ENCODE data around the gene TNPO1. TPM values are rescaled to one million over a fixed set of nuclear protein-coding genes. Genes with fewer than 3 reads are reported as not detected.

Gene TNPO1
- total and polyA plus RNA-seq, 8 donors = 7.5 to 531 (median 94.8) TPM

DNA sequence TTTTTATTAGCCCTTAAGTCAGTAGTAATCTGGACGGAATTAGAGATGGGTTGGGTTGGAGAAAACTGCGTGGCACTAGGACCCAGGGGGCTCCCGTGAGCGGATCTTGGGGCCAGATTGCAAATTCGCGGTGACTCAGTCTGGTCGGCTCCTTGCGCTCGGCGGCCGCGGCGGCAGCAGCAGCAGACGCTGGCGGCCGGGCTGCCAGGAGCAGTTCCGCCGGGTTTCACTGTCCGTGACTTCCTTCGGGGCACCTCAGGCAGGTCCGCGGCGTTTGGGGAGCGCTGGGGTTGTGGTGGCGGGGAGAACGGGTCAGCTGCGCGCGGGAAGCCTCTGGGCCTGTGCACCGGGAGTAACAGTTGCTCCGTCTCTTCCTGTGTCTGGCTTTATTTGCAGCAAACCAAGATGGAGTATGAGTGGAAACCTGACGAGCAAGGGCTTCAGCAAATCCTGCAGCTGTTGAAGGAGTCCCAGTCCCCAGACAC is 31.6 kb downstream of the TNPO1 start:
- 0 to 1% (median 0%) methylated on average over 13 to 32 of the region's 32 CpGs for WGBS, 5 donors
- Histone ChIP-seq H3K36me3 (peaks cover 0 to 6% (median 2%) of the 10 kb centered on the region in 4 donors), H3K9me3 (no peaks in the 10 kb centered on the region), H3K4me1 (peaks cover 32 to 87% (median 65%) of the 10 kb centered on the region in 4 donors), H3K27me3 (no peaks in the 10 kb centered on the region), H3K4me3 (peak overlapping the region; percentile 58 to 94 (median 84)), H3K27ac (peak overlapping the region; percentile 82 to 99 (median 94))
- peak; percentile 88 to 98 (median 96) for TF ChIP-seq POLR2AphosphoS5 (IDR thresholded peaks at IDR 0.05)
- TF ChIP-seq POLR2A (IDR thresholded peaks at IDR 0.05) = peak in 2 of 4 donors; percentile 37 to 83
- TF ChIP-seq, protein P1, sequence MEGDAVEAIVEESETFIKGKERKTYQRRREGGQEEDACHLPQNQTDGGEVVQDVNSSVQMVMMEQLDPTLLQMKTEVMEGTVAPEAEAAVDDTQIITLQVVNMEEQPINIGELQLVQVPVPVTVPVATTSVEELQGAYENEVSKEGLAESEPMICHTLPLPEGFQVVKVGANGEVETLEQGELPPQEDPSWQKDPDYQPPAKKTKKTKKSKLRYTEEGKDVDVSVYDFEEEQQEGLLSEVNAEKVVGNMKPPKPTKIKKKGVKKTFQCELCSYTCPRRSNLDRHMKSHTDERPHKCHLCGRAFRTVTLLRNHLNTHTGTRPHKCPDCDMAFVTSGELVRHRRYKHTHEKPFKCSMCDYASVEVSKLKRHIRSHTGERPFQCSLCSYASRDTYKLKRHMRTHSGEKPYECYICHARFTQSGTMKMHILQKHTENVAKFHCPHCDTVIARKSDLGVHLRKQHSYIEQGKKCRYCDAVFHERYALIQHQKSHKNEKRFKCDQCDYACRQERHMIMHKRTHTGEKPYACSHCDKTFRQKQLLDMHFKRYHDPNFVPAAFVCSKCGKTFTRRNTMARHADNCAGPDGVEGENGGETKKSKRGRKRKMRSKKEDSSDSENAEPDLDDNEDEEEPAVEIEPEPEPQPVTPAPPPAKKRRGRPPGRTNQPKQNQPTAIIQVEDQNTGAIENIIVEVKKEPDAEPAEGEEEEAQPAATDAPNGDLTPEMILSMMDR (IDR thresholded peaks at IDR 0.05) = no peak
- no peak for TF ChIP-seq EP300 (IDR thresholded peaks at IDR 0.05)
- intact Hi-C loops (cut with DNase I; ENCODE audit: low total_unique reads) = no loop called here
- DNase-seq = peak; percentile 90 to 96

- no peaks in the 10 kb centered on the region for H3K9me3 ChIP-seq
- H3K27me3 ChIP-seq = no peaks in the 10 kb centered on the region
- WGBS, 5 donors = 0 to 1% (median 1%) methylated on average over 14 to 81 of the region's 81 CpGs
- H3K4me3 ChIP-seq = peak overlapping the region; percentile 58 to 94 (median 84)
- H3K27ac ChIP-seq = peak overlapping the region; percentile 82 to 99 (median 94)
- H3K4me1 ChIP-seq = peaks cover 29 to 88% (median 63%) of the 10 kb centered on the region in 4 donors
- peak; percentile 48 to 82 for DNase-seq
- H3K36me3 ChIP-seq = peaks cover 0 to 9% (median 7%) of the 10 kb centered on the region in 4 donors
- TF ChIP-seq, protein P1 (IDR thresholded peaks at IDR 0.05) = no peak
- TF ChIP-seq EP300 (IDR thresholded peaks at IDR 0.05) (no peak), POLR2A (IDR thresholded peaks at IDR 0.05) (no peak), POLR2AphosphoS5 (IDR thresholded peaks at IDR 0.05) (no peak)
- intact Hi-C loops (cut with DNase I; ENCODE audit: low total_unique reads) = no loop called here
These were observed 32.3 kb downstream of the TNPO1 start for GRCh38 chr5:72848474-72849428.

GRCh38 chr5:72849546-72849945 is 33.1 kb downstream of the TNPO1 start:
- intact Hi-C loops (cut with DNase I; ENCODE audit: low total_unique reads) = no loop called here
- H3K27ac ChIP-seq = peak overlapping the region in 1 of 5 donors; percentile 91
- H3K4me1 ChIP-seq = peaks cover 29 to 88% (median 63%) of the 10 kb centered on the region in 4 donors
- no peaks in the 10 kb centered on the region for H3K9me3 ChIP-seq
- no peak for DNase-seq
- 8 to 14% (median 9%) methylated on average over 4 of the region's 4 CpGs for WGBS, 5 donors
- H3K27me3 ChIP-seq = no peaks in the 10 kb centered on the region
- H3K4me3 ChIP-seq = peak overlapping the region; percentile 58 to 94 (median 84)
- peaks cover 0 to 9% (median 7%) of the 10 kb centered on the region in 4 donors for H3K36me3 ChIP-seq
- TF ChIP-seq POLR2A (IDR thresholded peaks at IDR 0.05) = no peak
- no peak for TF ChIP-seq POLR2AphosphoS5 (IDR thresholded peaks at IDR 0.05)
- TF ChIP-seq EP300 (IDR thresholded peaks at IDR 0.05) = no peak
- TF ChIP-seq, protein P1 (IDR thresholded peaks at IDR 0.05) = no peak

GRCh38 chr5:72850113-72850512 is 33.7 kb downstream of the TNPO1 start:
- Histone ChIP-seq H3K27me3 (no peaks in the 10 kb centered on the region), H3K9me3 (no peaks in the 10 kb centered on the region), H3K27ac (peak overlapping the region in 1 of 5 donors; percentile 91), H3K4me3 (peak overlapping the region; percentile 58 to 94 (median 84)), H3K36me3 (peaks cover 0 to 13% (median 9%) of the 10 kb centered on the region in 4 donors), H3K4me1 (peaks cover 29 to 88% (median 60%) of the 10 kb centered on the region in 4 donors)
- WGBS, 5 donors = 34 to 51% (median 47%) methylated on average over 2 of the region's 2 CpGs
- intact Hi-C loops (cut with DNase I; ENCODE audit: low total_unique reads) = no loop called here
- DNase-seq = no peak
- no peak for TF ChIP-seq POLR2A (IDR thresholded peaks at IDR 0.05)
- no peak for TF ChIP-seq EP300 (IDR thresholded peaks at IDR 0.05)
- TF ChIP-seq, protein P1 (IDR thresholded peaks at IDR 0.05) = no peak
- no peak for TF ChIP-seq POLR2AphosphoS5 (IDR thresholded peaks at IDR 0.05)
